ENCODE measurements around the gene PTPRE. TPM values are rescaled to one million over a fixed set of nuclear protein-coding genes. Genes with fewer than 3 reads are reported as not detected.

Gene PTPRE
- total and polyA plus RNA-seq, 4 donors, result 1.5 to 12.5 (median 3.7) TPM

DNA sequence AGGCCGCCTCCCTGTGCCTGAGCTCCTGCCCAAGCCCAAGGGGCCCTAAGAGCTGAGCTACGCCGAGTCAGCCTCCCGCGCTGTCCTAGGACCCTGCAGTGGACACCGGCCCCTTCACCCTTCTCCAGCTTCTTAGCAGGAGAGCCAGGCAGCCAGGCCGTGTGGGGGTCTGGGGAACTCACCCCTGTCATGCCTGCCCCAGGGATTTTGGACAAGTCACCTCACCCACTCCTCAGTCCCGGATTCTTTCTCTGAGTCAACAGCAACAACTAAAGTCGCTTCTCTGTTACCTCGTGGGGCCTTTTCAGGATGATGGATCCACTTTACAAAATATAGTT, 140.0 kb downstream of the PTPRE start:
- Histone ChIP-seq H3K4me1 (ENCODE audit: control insufficient read depth in 4 of 4, insufficient read depth in 4 of 4, low read length in 3 of 4) (peaks cover 0 to 2% (median 0%) of the 10 kb centered on the region in 4 donors), H3K36me3 (ENCODE audit: control insufficient read depth in 4 of 4, insufficient read depth in 3 of 4, low read depth in 1 of 4, low read length in 3 of 4) (peaks cover 0 to 1% (median 0%) of the 10 kb centered on the region in 4 donors), H3K9me3 (ENCODE audit: control insufficient read depth in 4 of 4, low read length in 3 of 4) (no peaks in the 10 kb centered on the region), H3K9ac (ENCODE audit: low read depth in 1 of 2, low read length in 2 of 2) (no peak overlapping the region), H3K27ac (ENCODE audit: low read depth in 1 of 2, low read length in 2 of 2) (no peak overlapping the region), H3K4me3 (ENCODE audit: low read depth in 1 of 3, low read length in 3 of 3) (no peak overlapping the region), H3K27me3 (ENCODE audit: control insufficient read depth in 4 of 4, insufficient read depth in 4 of 4, low read length in 3 of 4) (no peaks in the 10 kb centered on the region)
- no peak for DNase-seq (ENCODE audit: low spot score)
- 86% methylated on average over 10 of the region's 10 CpGs for WGBS
- TF ChIP-seq, protein P1, sequence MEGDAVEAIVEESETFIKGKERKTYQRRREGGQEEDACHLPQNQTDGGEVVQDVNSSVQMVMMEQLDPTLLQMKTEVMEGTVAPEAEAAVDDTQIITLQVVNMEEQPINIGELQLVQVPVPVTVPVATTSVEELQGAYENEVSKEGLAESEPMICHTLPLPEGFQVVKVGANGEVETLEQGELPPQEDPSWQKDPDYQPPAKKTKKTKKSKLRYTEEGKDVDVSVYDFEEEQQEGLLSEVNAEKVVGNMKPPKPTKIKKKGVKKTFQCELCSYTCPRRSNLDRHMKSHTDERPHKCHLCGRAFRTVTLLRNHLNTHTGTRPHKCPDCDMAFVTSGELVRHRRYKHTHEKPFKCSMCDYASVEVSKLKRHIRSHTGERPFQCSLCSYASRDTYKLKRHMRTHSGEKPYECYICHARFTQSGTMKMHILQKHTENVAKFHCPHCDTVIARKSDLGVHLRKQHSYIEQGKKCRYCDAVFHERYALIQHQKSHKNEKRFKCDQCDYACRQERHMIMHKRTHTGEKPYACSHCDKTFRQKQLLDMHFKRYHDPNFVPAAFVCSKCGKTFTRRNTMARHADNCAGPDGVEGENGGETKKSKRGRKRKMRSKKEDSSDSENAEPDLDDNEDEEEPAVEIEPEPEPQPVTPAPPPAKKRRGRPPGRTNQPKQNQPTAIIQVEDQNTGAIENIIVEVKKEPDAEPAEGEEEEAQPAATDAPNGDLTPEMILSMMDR (IDR thresholded peaks at IDR 0.05; ENCODE audit: low read depth, low read length, missing input control), result no peak
- TF ChIP-seq NR2F2 (IDR thresholded peaks at IDR 0.05) (no peak), HNF4G (IDR thresholded peaks at IDR 0.05) (no peak), YY1 (IDR thresholded peaks at IDR 0.05) (no peak)
- TF ChIP-seq, protein P2, sequence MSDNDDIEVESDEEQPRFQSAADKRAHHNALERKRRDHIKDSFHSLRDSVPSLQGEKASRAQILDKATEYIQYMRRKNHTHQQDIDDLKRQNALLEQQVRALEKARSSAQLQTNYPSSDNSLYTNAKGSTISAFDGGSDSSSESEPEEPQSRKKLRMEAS (IDR thresholded peaks at IDR 0.05), result no peak

DNA sequence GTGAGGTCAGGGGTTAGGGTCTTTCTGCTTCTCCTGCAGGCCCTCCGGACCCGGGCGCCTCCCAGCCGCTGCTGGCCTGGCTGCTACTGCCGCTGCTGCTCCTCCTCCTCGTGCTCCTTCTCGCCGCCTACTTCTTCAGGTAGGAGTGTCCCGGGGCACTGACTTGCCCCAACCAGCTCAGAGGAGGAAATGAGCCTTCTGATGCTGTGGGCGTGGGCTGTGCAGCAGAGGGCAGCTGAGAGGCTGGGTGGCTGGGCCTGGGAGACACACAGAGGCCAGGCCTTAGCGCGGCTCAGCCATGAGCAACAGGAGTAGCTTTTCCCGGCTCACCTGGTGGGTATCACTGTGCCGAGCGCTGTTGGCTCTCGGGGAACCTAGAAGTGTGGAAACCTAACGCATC, 140.4 kb downstream of the PTPRE start:
- Histone ChIP-seq H3K27me3 (ENCODE audit: control insufficient read depth in 4 of 4, insufficient read depth in 4 of 4, low read length in 3 of 4) (no peaks in the 10 kb centered on the region), H3K27ac (ENCODE audit: low read depth in 1 of 2, low read length in 2 of 2) (peak overlapping the region; percentile 63 to 79), H3K4me1 (ENCODE audit: control insufficient read depth in 4 of 4, insufficient read depth in 4 of 4, low read length in 3 of 4) (peaks cover 0 to 2% (median 0%) of the 10 kb centered on the region in 4 donors), H3K36me3 (ENCODE audit: control insufficient read depth in 4 of 4, insufficient read depth in 3 of 4, low read depth in 1 of 4, low read length in 3 of 4) (peaks cover 0 to 1% (median 0%) of the 10 kb centered on the region in 4 donors), H3K9ac (ENCODE audit: low read depth in 1 of 2, low read length in 2 of 2) (peak overlapping the region; percentile 1 to 77), H3K4me3 (ENCODE audit: low read depth in 1 of 3, low read length in 3 of 3) (peak overlapping the region in 2 of 3 donors; percentile 14 to 46), H3K9me3 (ENCODE audit: control insufficient read depth in 4 of 4, low read length in 3 of 4) (no peaks in the 10 kb centered on the region)
- 54% methylated on average over 17 of the region's 17 CpGs for WGBS
- DNase-seq (ENCODE audit: low spot score), result no peak
- no peak for TF ChIP-seq EGR1 (IDR thresholded peaks at IDR 0.05; ENCODE audit: low read depth in 2 of 2)
- TF ChIP-seq, protein P2 (IDR thresholded peaks at IDR 0.05), result peak; percentile 24

DNA sequence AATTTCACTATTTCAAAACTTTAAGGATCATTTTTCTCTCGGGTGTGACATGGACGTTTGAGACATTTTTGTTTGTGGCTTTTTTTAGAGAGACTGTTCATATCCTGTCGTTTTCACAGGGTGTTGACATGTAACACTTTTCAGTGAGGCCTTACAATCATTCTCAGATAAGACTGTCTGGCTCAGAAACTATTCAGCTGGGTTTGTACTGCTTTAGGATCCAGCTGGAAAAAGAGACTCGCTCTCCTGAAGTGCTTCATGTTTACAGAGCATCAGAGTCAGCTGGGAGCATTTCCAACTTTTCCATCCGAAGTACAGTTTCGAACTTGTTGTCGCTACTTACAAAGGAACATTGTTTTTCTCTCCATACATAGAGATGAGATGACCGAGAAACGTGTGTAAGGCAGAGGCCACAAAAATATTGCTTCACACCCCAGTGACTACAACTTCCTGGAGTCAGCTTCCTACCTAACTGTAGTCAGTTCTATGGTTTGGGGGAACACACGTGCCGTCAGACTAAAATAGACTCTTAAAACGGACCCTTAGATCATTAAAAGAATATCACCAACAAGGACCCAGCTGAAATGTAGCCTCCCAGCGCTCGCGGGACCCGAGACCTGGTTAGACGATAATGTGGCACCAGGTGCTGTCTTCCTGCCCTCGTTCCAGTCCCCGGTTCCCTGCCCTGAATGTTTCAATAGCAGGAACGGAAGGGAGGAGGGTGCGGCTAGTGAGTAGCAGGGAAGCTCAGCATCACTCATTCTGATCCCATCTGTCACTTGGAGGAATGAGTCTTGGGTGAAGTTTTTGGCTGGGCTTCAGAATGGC, 141.3 kb downstream of the PTPRE start:
- peak overlapping the region in 2 of 3 donors; percentile 14 to 46 for H3K4me3 ChIP-seq (ENCODE audit: low read depth in 1 of 3, low read length in 3 of 3)
- WGBS, result 55% methylated on average over 21 of the region's 21 CpGs
- no peaks in the 10 kb centered on the region for H3K9me3 ChIP-seq (ENCODE audit: control insufficient read depth in 4 of 4, low read length in 3 of 4)
- DNase-seq (ENCODE audit: low spot score), result no peak
- peak overlapping the region; percentile 63 to 79 for H3K27ac ChIP-seq (ENCODE audit: low read depth in 1 of 2, low read length in 2 of 2)
- H3K4me1 ChIP-seq (ENCODE audit: control insufficient read depth in 4 of 4, insufficient read depth in 4 of 4, low read length in 3 of 4), result peaks cover 0 to 2% (median 0%) of the 10 kb centered on the region in 4 donors
- peak overlapping the region; percentile 34 to 77 for H3K9ac ChIP-seq (ENCODE audit: low read depth in 1 of 2, low read length in 2 of 2)
- H3K36me3 ChIP-seq (ENCODE audit: control insufficient read depth in 4 of 4, insufficient read depth in 3 of 4, low read depth in 1 of 4, low read length in 3 of 4), result peaks cover 0 to 1% (median 0%) of the 10 kb centered on the region in 4 donors
- H3K27me3 ChIP-seq (ENCODE audit: control insufficient read depth in 4 of 4, insufficient read depth in 4 of 4, low read length in 3 of 4), result no peaks in the 10 kb centered on the region
- TF ChIP-seq RXRA (IDR thresholded peaks at IDR 0.05), result no peak
- TF ChIP-seq, protein P1 (IDR thresholded peaks at IDR 0.05; ENCODE audit: low read depth, low read length, missing input control), result no peak
- no peak for TF ChIP-seq GABPA (IDR thresholded peaks at IDR 0.05 in 1 of 2, conservative IDR thresholded peaks at IDR 0.05 in 1 of 2)
- no peak for TF ChIP-seq FOXA2 (IDR thresholded peaks at IDR 0.05)
- no peak for TF ChIP-seq YY1 (IDR thresholded peaks at IDR 0.05)
- no peak for TF ChIP-seq JUND (IDR thresholded peaks at IDR 0.05)
- TF ChIP-seq, protein P3, sequence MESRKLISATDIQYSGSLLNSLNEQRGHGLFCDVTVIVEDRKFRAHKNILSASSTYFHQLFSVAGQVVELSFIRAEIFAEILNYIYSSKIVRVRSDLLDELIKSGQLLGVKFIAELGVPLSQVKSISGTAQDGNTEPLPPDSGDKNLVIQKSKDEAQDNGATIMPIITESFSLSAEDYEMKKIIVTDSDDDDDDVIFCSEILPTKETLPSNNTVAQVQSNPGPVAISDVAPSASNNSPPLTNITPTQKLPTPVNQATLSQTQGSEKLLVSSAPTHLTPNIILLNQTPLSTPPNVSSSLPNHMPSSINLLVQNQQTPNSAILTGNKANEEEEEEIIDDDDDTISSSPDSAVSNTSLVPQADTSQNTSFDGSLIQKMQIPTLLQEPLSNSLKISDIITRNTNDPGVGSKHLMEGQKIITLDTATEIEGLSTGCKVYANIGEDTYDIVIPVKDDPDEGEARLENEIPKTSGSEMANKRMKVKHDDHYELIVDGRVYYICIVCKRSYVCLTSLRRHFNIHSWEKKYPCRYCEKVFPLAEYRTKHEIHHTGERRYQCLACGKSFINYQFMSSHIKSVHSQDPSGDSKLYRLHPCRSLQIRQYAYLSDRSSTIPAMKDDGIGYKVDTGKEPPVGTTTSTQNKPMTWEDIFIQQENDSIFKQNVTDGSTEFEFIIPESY (IDR thresholded peaks at IDR 0.05), result no peak
- TF ChIP-seq FOXA1 (IDR thresholded peaks at IDR 0.05), result no peak
- TF ChIP-seq TAF1 (conservative IDR thresholded peaks at IDR 0.05), result no peak
- no peak for TF ChIP-seq HNF4A (conservative IDR thresholded peaks at IDR 0.05)
- TF ChIP-seq EGR1 (IDR thresholded peaks at IDR 0.05; ENCODE audit: low read depth in 2 of 2), result no peak
- TF ChIP-seq, protein P2 (IDR thresholded peaks at IDR 0.05), result no peak
- TF ChIP-seq HNF4G (IDR thresholded peaks at IDR 0.05), result no peak
- TF ChIP-seq RAD21 (IDR thresholded peaks at IDR 0.05), result no peak
- no peak for TF ChIP-seq NR2F2 (IDR thresholded peaks at IDR 0.05)

Measured in liver (tissue), 9 donors.